ENCODE measurements around the gene NAV2.

The NAV2 gene, protein sequence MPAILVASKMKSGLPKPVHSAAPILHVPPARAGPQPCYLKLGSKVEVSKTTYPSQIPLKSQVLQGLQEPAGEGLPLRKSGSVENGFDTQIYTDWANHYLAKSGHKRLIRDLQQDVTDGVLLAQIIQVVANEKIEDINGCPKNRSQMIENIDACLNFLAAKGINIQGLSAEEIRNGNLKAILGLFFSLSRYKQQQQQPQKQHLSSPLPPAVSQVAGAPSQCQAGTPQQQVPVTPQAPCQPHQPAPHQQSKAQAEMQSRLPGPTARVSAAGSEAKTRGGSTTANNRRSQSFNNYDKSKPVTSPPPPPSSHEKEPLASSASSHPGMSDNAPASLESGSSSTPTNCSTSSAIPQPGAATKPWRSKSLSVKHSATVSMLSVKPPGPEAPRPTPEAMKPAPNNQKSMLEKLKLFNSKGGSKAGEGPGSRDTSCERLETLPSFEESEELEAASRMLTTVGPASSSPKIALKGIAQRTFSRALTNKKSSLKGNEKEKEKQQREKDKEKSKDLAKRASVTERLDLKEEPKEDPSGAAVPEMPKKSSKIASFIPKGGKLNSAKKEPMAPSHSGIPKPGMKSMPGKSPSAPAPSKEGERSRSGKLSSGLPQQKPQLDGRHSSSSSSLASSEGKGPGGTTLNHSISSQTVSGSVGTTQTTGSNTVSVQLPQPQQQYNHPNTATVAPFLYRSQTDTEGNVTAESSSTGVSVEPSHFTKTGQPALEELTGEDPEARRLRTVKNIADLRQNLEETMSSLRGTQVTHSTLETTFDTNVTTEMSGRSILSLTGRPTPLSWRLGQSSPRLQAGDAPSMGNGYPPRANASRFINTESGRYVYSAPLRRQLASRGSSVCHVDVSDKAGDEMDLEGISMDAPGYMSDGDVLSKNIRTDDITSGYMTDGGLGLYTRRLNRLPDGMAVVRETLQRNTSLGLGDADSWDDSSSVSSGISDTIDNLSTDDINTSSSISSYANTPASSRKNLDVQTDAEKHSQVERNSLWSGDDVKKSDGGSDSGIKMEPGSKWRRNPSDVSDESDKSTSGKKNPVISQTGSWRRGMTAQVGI (N-terminal part only)

GRCh38 chr11:19712281-19713195, at the start of gene NAV2:
NAV2 (plus strand) TSS chr11:19712837; CDS start chr11:19713696, 859 bp downstream.
- Mint-ChIP-seq H3K4me1 (peaks cover 29% of the 10 kb centered on the region), H3K36me3 (peaks cover 4% of the 10 kb centered on the region), H3K4me3 (peak within 1 kb of the TSS; percentile 91), H3K9me3 (no peaks in the 10 kb centered on the region), H3K27ac (peak within 1 kb of the TSS; percentile 88)
- peak; percentile 96 for ATAC-seq
- DNase-seq (ENCODE audit: low spot score in 2 of 2), result peak; percentile 63 to 86

GRCh38 chr11:19663206-19663605, 49.4 kb upstream of the NAV2 start:
- peaks cover 5% of the 10 kb centered on the region for H3K4me1 Mint-ChIP-seq
- ATAC-seq (no peak), DNase-seq (ENCODE audit: low spot score in 2 of 2) (no peak)
- no peaks in the 10 kb centered on the region for H3K9me3 Mint-ChIP-seq
- no peak overlapping the region for H3K4me3 Mint-ChIP-seq
- no peaks in the 10 kb centered on the region for H3K36me3 Mint-ChIP-seq
- H3K27ac Mint-ChIP-seq, result no peak overlapping the region

- DNase-seq (ENCODE audit: low spot score in 2 of 2) (no peak), ATAC-seq (no peak)
- Mint-ChIP-seq H3K27ac (no peak overlapping the region), H3K36me3 (no peaks in the 10 kb centered on the region), H3K9me3 (no peaks in the 10 kb centered on the region), H3K4me1 (peaks cover 5% of the 10 kb centered on the region), H3K4me3 (no peak overlapping the region)
Observed at GRCh38 chr11:19664886-19665548, 47.6 kb upstream of the NAV2 start.

DNA sequence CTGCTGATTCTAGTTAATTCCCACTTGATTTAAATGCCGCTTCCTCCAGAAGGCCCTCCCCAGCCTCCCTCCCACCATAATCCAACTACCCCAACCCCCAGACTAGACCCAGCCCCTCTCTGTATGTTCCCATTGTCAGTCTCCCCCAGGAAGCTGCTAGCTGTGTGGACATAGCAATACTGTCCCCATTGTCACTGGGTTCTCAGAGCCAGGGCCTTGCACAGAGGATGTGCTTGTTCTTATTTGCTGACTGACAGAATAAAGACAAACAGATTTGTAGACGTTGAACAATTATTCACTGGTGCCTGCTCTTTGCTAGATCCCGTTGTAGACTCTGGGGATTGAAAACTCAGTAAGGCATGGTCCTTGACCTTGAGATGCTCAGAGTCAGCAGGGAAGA, 45.7 kb upstream of the NAV2 start:
- H3K9me3 Mint-ChIP-seq, result no peaks in the 10 kb centered on the region
- no peaks in the 10 kb centered on the region for H3K36me3 Mint-ChIP-seq
- ATAC-seq (no peak), DNase-seq (ENCODE audit: low spot score in 2 of 2) (no peak)
- no peak overlapping the region for H3K27ac Mint-ChIP-seq
- no peak overlapping the region for H3K4me3 Mint-ChIP-seq
- no peaks in the 10 kb centered on the region for H3K4me1 Mint-ChIP-seq

- Mint-ChIP-seq H3K27ac (no peak overlapping the region), H3K4me1 (no peaks in the 10 kb centered on the region), H3K9me3 (no peaks in the 10 kb centered on the region), H3K4me3 (no peak overlapping the region), H3K36me3 (no peaks in the 10 kb centered on the region)
- no peak for DNase-seq (ENCODE audit: low spot score in 2 of 2)
- ATAC-seq, result no peak
Observed at GRCh38 chr11:19669511-19669910, 43.1 kb upstream of the NAV2 start.

DNA sequence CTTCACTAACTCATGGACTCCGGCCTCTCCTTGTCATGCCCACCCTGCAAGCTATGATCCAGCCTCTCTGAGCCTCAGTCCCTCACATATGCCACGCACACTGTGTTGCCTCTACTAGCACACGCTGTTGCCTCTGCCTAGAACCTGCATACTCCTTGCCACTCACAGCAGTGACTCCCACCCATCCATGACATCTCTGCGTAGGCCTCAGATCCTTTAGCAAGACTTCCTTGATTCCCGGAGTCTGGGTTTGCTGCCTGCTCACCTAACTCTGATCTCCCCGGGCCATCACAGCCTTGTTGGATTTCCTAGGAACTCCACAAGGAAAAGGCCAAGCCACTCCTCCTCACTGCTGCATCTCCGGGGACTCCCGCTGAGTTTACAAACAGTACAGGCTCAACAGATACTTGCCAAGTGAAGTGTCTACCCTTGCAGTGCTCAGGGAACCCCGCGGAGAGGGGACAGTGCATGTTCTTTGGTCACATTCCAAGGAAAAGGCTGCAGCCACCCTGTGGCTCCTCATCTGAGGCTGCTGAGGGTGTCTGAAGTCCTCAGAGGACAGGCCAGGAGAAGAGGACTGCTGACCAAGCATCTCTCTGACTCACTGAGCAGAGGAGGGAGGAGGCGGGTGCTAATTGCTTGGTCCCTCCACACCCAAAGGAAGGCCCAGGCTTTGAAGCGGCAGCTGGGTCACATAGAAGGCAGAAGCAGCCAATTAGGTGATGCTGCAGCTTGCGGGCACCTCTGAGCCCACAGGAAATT, 42.4 kb upstream of the NAV2 start:
- no peak overlapping the region for H3K4me3 Mint-ChIP-seq
- no peaks in the 10 kb centered on the region for H3K9me3 Mint-ChIP-seq
- ATAC-seq (no peak), DNase-seq (ENCODE audit: low spot score in 2 of 2) (no peak)
- peaks cover 5% of the 10 kb centered on the region for H3K4me1 Mint-ChIP-seq
- H3K36me3 Mint-ChIP-seq, result no peaks in the 10 kb centered on the region
- H3K27ac Mint-ChIP-seq, result no peak overlapping the region

GRCh38 chr11:19672586-19673206, 39.9 kb upstream of the NAV2 start:
- no peaks in the 10 kb centered on the region for H3K9me3 Mint-ChIP-seq
- H3K36me3 Mint-ChIP-seq, result no peaks in the 10 kb centered on the region
- H3K27ac Mint-ChIP-seq, result no peak overlapping the region
- no peak overlapping the region for H3K4me3 Mint-ChIP-seq
- peaks cover 6% of the 10 kb centered on the region for H3K4me1 Mint-ChIP-seq
- DNase-seq (ENCODE audit: low spot score in 2 of 2) (no peak), ATAC-seq (no peak)

GRCh38 chr11:19673924-19674729, 38.5 kb upstream of the NAV2 start:
- Mint-ChIP-seq H3K9me3 (no peaks in the 10 kb centered on the region), H3K4me1 (peaks cover 6% of the 10 kb centered on the region), H3K27ac (no peak overlapping the region), H3K4me3 (no peak overlapping the region), H3K36me3 (no peaks in the 10 kb centered on the region)
- DNase-seq (ENCODE audit: low spot score in 2 of 2), result no peak
- no peak for ATAC-seq

GRCh38 chr11:19674836-19675235, 37.8 kb upstream of the NAV2 start:
- no peak for ATAC-seq
- no peak for DNase-seq (ENCODE audit: low spot score in 2 of 2)
- no peaks in the 10 kb centered on the region for H3K36me3 Mint-ChIP-seq
- H3K9me3 Mint-ChIP-seq, result no peaks in the 10 kb centered on the region
- H3K4me1 Mint-ChIP-seq, result peaks cover 6% of the 10 kb centered on the region
- no peak overlapping the region for H3K4me3 Mint-ChIP-seq
- no peak overlapping the region for H3K27ac Mint-ChIP-seq

- Mint-ChIP-seq H3K36me3 (no peaks in the 10 kb centered on the region), H3K4me1 (peaks cover 6% of the 10 kb centered on the region), H3K4me3 (no peak overlapping the region), H3K9me3 (no peaks in the 10 kb centered on the region), H3K27ac (no peak overlapping the region)
- ATAC-seq (no peak), DNase-seq (ENCODE audit: low spot score in 2 of 2) (no peak)
Observed at GRCh38 chr11:19675397-19675796, 37.2 kb upstream of the NAV2 start.

GRCh38 chr11:19676475-19677380, 35.9 kb upstream of the NAV2 start:
- no peak for DNase-seq (ENCODE audit: low spot score in 2 of 2)
- Mint-ChIP-seq H3K36me3 (no peaks in the 10 kb centered on the region), H3K4me3 (no peak overlapping the region), H3K4me1 (peaks cover 6% of the 10 kb centered on the region), H3K9me3 (no peaks in the 10 kb centered on the region), H3K27ac (no peak overlapping the region)
- no peak for ATAC-seq
